SIG-M5 (cell line): Measurements from ENCODE around the gene AGBL4.
A peak's percentile ranks its signal among the peaks of the same experiment; 100 is the strongest.

Experiments
- DNase-seq: peaks from one replicate; lab custom pipeline; 2025; lab: John Stamatoyannopoulos, UW

AGBL4 gene

DNA sequence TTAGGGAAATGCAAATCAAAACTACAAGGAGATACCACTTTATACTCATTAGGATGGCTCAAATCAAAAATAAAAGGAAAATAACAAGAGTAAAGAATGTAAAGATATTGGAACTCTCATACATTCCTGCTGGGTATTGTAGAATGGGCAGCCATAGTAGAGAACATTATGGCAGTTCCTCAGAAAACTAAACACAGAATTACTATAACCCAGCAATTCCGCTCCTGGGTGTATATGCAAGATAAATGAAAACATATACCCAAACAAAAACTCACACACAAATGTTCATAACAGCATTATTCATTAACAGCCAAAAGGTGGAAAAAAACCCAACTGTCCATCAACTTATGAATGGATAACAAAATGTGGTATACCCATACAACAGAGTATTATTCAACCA, 1258.4 kb downstream of the AGBL4 start:
- no peak for DNase-seq

DNA sequence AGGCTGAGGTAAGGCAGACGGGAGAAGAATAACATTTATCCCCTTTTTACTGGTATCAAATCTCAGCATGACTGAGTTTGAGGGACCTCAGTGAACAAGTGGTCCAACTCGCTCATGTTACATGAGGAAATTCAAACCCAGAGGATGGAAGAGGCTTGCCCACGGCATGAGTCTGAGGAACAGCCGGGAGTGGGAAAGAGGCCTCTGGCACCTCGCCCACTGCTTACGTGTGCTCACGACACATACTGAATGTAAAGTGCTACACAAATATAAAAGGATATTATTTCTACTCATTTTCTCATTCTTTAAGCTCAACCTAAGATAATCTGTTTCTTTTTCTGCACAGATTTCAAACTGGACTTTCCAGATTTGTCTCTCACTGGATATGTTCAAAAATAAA, 1261.8 kb downstream of the AGBL4 start:
- DNase-seq, result no peak

DNA sequence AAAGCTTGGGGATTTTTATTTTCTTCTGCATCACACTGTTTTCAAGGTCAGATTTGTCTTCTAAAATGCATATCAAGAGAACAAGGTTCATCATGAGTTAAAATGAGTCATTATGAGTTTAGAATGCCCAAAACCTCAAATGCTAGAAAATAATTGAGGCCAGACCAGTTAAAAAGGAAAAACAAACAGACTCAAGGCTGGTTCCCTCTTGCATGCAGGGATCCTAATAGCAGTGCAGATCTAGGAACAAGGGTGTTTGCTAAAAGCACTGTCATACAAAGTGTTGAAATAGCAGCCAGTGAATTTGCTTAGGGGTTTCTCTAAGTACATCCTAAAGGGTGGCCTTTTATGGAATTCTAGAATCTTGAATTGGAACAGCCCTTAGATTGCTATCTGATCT, 1262.3 kb downstream of the AGBL4 start:
- no peak for DNase-seq

DNA sequence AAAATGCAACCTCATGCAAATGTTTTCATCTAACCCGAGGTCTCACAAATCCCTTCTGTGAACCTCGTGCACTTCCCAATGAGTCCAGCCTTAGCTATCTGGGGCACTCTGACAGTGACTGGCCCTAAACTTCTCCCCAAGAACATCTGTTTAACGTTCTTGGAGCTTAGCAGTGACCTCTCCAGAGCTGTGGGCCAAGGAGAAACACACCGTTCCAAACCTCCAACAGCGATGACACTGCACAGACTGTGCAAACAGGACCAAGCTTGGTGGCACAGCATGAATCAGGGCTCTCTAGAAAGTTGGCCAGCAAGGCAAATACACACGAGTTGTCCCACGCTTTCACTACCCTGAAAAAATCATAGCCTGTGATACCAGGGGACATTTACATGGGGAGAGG, 1262.9 kb downstream of the AGBL4 start:
- no peak for DNase-seq

DNA sequence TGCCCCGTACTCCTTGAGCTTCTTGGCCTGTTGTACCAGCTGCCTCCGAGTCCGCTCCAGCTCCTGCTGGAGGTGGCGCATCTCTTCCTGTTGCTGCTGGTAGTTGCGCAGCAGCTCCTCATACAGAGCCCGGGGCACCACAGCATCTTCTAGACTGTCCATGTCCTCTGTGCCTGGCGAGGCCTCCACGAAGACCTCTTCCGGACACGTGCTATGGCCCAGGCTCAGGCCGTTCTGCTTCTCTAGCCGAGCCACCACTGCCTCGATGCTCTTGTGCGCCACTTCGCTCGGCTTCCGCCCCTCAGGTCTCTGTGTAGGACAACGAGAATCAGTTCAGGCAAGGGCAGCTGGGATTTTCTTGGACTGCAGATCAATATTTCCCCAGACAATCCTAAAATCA, 1264.8 kb downstream of the AGBL4 start:
- no peak for DNase-seq

DNA sequence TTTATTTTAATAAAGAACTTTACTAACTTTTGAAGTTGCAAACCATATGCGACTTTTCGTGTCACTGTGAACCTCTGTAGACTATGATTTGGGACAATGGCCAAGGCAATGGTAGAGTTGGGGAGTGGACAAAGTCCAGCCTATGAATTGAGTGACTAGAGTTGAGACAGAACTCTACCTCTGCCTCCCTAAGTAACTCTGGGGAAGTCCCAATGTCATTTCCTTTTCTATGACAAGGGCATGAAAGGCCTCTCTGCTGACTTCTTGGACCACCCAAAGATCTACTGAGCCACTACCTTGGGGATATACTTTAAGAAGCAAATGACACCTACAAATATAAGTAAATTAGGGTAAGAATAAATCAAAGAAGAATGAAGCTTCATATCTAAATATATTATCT, 1266.4 kb downstream of the AGBL4 start:
- DNase-seq, result no peak

DNA sequence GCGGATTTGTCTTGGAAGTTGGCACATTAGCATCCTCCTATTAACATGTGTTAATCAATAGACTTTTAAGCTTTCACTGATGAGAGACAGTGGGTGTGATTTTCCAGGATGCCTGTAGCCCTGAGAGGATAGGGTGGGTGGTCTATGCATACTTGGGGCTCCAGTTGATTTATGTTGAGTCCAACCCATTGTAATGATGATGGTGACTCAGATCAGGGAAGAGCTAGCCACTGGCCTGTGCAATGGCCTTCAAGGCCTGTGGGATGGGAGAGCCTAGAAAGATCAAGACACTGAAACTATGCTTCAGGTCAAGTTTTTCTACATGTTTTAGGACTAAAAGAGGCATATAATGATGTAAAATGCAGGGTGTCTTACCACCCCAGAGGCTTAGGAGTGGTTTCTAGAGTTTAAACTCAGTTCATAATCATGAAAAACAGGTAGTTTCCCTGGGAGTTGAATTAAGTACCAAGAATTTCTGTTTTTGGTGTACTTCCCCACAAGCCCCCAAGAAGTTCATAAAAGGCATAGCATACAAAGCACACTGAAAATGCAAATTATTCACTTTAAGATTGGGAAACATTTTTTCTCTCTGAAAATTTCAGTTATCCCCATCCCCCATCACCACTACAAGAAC, 1267.0 kb downstream of the AGBL4 start:
- DNase-seq, result no peak

DNA sequence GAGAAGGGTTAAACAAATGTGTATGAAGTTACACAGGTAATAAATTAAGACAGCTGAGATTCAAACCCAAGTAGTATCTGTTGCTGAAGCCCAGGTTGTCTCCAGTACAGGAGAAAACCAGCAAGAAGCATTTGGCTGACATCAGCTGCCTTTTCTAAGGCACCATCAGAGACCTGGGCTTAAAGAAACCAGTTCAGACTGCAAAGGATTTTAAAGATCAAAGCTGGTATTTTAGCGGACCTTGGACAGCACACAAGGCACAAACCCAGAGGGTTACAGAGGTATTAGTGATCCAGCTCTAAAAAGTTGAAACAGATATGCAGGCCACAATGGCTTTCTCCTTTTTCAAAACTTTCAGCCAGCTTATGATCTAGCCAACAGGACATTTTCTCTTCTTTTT, 1270.5 kb downstream of the AGBL4 start:
- no peak for DNase-seq

DNA sequence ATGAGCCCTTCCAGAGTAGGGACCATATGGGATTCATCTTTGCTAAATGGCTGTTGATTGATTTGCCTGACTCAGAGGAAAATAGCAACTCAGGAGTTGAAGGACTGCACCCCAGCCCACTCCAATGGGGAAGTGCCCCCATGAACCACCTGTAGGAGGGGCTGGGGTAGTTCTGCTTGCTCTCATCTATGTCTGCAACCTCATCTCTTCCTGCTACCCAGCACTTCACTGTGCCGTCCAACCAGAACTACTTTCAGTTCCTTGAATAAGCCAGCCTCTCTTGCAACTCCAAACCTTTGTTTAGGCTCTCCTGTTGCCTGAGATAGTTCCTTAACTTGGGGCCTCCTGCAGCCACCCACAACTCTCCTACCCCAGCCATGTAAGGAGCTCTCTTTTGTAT, 1273.6 kb downstream of the AGBL4 start:
- DNase-seq, result peak; percentile 16

DNA sequence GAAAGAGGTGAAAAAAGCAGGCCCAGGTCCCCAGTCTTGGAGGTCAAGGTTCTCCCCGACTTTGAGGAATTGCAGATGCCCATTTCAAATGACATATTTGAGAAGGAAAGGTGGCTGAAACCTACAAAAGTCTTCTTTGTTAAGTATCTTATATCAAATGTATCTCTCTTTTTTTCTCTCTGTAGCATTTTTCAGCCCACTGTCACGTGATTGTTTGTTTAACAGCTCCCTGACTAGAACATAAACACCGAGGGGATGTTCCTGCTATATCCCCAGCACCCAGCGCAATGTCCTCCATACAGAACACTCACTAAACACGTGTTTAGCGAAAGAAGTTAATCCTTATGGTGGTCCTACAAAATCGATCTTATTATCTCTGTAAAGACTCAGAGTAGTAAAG, 1274.7 kb downstream of the AGBL4 start:
- no peak for DNase-seq

DNA sequence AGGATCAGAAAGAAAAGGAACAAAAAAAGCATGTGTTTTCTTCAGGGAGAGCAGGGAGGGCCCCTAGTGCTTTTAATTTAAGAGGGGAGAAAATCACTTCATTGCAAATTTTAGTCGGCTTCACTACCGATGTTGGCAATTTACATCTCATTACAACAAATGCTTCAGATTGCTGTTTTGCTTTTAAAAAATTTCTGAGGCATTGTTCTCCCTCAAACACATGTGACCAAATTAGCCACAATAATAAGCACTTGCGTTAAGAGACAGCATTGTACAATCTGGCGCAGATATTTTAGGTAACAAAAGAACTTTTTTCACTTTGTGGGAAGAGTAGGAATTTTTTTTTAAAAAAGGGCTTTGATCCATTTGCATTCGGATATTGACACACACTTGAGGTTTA, 1276.8 kb downstream of the AGBL4 start:
- DNase-seq, result no peak

DNA sequence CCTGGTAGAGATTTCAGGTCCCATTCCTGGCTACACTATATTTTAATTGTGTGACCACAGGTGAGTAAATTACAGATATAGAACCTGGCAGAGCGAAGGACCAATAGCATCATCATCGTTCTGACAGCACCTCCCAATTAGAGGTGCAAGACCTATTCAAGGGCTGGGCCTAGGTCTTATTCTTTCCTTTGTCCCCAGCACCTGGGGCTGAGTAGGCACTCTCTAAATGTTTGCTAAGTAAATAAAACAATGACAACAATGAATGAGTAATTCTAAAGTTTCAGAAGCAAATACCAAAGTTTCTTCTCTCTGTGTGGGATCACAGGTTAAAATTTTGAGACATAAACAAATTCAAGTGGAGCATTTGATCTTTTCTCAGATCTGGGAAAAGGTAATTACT, 1279.7 kb downstream of the AGBL4 start:
- DNase-seq, result no peak

DNA sequence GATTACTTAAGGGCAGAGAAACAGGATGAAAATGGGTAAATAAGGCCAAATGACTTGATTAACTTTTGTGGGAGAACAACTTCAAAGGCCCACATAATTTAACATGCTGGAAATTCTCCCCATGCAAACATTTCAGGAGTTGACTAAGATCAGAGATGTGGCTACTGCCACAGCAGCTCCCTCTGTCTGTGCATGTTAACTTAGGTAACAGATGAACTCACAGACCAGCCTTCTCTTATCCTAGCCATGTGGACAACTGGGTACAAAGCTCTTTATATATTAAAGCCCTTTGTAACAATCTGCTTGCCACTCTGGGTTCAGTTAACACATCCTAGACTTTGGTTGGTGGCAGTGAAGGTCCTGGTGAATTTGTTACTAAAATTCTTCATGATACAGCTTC, 1280.3 kb downstream of the AGBL4 start:
- no peak for DNase-seq

DNA sequence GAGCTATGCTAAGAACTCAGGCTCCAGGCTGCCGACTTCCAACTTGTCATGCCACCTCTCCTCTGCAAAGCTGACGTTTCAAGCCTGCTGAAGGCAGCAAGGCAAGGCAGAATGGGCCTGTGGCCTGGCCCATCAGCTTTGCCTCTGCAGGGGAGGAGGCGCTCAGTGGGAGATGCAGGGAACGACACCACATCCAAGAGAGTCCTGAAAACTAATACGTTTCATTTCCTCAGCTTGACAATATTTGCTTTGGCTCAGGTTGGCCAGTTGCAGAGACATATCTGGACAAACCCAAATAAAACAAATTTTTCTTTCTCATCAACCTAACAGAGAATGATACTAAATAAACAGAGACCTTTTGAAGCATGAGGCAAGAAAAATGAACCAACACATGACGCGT, 1282.4 kb downstream of the AGBL4 start:
- DNase-seq, result no peak

DNA sequence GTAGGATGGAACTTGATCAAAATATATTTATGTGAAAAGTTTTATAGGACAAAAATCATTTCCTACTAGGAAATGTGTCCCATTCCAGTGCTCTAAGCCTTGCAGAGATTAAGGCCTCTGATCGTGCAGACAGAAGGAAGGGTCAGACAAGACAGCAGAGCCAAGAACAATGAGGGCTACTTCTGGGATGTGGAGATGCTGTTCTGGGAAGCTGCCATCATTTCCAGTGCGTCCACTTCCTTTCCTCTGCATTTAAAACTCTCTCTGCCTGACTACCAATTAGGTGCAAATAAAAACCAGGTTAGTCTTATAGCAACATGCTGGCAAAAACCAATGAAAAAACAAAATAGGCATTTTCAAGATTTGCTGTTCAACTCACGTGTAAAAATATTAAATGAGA, 1283.1 kb downstream of the AGBL4 start:
- no peak for DNase-seq

DNA sequence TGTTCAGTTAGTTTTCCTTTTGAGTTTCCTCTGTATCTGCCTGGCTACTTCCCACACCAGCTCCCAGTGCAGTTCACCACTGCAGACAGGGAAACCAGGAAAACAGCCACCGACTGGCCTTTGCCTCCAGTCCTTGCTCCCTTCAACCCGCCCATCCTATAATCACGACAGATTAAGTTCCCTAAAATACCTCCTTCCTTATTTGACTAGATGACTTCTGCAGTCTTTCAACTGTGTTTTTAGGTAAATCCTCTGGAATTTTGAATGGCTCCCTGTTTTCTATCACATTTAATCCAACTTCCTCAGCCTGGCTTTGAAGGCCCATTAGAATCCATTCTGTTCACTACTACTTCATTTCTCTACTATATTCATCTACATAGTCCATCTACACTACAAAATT, 1284.7 kb downstream of the AGBL4 start:
- no peak for DNase-seq

DNA sequence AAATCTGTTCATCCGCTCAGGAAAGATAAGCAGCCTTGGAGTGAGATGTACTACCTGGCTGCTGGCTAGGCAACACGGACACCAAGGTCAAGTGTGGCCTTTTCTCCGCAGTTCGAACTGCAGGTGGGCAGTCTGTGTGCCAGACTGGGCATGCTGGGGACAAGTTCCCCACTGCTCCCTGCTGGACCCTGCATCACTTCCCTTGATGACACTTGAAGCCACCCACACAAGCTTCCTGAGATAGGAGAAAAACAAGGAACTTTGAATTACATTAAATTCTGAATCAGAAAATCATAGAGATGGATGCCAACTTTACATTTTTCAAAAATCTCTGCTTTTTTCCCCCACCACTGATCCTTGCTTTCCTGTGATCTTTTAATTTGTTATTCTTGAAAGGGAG, 1285.4 kb downstream of the AGBL4 start:
- DNase-seq, result no peak

DNA sequence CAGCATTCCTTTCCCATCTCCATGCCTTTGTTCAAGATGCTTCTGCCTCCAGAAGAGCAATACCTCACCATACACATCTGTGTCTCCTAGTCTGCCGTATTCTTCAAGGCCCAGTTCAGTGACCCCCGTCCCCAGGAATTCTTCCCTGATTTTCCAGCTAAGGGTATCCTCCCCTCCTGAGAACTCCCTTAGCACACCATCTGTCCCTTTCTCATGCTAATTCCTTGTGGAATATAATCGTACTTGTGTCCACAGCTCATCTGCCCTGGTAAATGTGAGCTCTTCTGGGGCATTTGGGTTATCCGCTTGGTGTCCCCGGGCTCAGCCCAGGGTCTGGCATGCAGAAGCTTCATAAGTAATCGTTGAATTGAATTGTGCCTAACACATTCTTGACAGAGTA, 1288.0 kb downstream of the AGBL4 start:
- DNase-seq, result no peak

DNA sequence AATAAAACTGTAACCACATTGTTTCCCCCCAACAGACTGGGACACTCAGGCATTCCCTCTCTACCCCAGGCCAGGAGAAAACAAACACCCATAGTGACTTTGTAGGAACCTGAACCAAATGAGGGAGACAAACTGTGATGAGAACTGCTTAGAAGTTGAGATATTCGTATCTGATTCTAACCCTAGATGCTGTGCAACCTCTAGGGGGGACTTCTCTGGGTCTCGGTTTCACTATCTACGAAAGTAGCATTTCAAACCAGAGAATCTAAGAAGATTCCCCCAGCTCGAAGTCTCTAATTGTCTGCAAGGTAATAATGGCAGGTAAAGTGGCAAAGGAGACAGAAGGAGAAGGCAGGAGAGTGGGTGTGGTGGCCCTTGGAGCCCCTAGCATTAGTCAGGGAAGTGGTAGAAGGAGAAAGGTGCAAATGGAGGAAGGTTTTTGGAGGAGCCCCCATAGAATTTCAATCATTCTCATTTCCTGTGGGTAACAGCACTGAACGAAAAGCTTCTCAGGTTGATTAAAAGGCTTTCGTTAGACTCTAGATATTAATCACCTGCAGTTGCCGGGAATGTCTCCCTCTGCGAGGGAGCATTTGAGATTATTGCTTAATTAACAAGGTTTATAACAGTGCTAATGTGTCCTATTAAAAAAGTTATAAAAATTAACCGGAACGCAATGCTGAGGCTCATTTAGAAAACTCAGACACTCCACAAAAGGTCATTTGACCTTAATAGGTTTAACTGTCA, 1293.4 kb downstream of the AGBL4 start:
- no peak for DNase-seq

DNA sequence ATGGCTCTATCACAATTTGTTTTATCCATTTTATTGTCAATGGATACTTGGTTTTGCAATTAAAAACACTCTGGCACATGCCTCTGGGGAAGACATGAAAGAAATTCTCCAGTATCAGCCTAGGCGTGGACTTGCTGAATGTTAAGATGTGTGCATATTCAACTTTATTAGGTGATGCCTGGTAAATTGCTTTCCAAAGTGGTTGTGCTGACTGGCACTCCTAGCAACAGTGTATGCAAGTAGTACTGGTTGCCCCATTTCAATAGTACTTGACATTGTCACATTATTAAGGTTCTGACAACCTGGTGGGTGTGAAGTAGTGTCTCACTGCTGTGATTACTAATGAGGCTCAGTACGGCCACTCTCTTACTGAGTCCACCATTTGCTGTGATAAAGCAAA, 1295.2 kb downstream of the AGBL4 start:
- DNase-seq, result no peak

DNA sequence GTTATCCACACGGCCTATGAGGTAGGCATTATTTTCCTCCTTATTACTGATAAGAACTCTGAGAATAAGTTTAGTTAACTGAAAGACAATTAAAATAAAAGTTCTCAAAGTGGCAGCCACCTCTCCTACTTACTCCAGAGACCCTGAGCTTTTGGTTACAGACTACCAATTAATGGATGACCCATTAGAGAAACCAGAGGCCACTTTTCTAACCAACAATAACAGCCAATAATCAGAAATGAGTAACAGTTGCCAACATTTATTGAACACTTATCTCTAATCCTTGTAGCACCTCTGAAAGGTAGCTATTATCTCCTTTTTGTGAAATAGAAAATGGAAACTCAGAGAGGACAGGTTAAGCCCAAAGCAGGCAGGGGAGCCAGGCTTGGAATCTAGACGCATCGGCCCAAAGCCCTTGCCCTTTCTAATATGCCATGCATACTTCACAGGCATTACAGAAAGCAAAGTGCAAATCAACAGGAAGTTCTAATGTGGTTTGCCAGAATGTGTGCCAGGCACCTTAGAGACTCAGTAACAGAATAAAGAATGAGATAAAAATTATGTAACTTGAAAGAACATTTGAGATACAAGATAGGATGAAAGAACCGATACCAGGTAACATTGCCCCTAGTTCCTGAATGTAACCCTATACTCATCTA, 1297.1 kb downstream of the AGBL4 start:
- no peak for DNase-seq

DNA sequence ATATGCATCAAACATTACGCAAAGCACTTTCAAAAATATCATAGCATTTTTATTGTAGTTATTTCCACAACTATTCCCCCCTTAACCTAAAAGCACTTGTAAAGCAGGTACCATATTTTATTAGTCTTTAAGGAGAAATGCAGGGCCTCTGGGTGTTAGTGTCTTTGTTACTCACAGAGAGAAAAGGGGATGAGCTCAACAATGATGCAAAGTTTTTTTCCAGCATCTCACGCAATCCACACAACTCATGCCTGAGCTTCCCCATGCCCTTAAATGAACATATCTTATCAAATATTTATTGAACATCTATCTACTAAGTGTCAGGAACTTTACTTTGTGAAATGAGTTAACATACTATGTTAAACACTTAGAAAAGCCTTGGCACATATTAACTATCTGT, 1297.6 kb downstream of the AGBL4 start:
- no peak for DNase-seq

DNA sequence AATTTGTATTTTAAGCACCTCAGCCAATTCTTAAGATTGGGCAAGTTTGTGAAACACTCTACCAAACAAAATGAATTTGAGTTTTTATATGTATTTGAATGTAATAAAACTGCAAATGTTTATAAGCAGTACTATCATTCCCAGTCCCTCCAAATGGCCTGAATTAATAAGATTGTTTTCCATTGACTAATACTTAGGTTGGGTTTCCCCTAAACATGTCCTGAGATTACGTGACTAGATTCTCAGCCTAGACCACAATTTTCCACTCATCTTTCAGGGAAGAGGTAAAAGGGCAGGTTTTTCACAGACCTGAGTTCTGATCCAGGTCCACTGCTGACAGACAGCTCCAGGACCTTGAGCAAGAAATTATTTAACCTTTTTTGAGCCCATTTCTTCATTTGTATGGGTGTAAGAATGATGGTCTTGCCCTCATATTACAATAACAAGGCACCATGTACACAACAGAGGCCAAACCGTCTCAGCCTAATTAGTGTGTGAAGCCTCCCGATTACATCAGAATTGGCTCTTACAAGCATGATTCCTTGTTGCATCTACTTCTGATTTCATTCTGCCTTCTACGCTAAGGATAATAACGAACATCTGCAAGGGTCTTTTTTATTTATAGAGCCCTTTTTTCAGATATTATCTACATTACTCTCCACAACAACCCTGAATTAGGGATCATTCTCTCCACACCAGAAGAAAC, 1298.3 kb downstream of the AGBL4 start:
- no peak for DNase-seq
